NCI-H446 treated with DMSO at 0.1 percent for 48 hours (cell line): ENCODE data around the gene CRIP1.

Experiments
- DNase-seq: peaks from one replicate; lab custom pipeline; 2025; lab: John Stamatoyannopoulos, UW

The CRIP1 gene

DNA sequence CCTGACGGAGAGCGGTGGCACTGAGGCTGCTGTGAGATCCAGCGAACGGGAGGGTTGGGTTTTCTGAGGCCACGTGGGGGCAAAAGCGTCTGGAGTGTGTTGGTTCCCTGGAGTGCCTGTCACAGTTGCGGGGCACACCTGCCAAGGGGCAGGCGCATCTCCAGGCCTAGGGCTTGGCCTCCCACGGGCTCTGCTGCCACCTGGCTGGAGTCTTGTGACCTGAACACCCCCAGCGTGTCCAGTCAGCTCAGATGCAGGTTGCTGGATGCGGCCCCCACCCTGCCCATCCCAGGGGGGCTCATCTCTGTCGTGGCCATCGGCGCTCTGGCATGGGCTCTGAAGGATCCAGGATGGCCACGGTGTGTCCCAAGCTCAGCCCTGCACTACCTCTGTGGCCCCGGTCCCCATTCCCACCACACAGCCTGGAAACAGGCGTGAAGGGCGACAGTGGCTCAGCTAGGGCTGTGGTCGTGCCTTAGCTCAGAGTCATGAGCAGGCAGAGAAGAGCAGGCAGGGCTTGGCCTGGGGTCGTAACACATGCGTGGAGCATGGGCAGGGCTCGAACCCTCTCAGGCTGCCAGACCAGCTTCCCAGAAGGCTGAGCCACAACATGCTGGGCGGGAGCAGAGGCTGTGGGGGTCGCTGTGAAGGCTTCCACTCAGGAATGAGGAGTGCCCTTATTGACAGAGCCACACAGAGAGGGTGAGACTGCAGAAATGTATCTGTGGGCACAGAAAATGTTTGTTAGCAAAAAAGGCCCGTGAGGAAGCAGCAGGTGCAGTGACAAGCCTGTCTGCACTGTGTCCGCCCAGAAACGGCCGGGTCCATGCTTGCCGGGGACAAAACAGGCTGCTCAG, 35.6 kb upstream of the CRIP1 start:
- no peak for DNase-seq

DNA sequence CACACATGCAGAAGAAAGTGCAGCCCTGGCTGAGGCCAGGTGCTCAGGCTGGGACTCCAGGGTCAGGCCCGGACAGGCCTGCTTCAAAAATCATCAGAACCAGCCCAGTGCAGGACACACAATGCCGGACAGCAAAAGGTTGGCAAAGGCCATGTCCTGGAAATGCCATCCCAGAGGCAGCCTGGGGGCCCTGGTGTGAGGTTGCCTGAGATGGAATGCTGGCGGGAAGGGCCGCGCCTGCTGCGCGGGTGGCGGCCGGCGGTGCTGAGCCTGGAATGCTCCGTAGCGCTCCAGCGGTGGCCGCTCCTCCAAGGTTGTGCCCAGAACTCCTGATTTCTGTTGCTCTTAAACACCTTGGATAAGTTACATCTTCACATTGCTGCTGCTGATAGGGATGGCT, 33.7 kb upstream of the CRIP1 start:
- no peak for DNase-seq

DNA sequence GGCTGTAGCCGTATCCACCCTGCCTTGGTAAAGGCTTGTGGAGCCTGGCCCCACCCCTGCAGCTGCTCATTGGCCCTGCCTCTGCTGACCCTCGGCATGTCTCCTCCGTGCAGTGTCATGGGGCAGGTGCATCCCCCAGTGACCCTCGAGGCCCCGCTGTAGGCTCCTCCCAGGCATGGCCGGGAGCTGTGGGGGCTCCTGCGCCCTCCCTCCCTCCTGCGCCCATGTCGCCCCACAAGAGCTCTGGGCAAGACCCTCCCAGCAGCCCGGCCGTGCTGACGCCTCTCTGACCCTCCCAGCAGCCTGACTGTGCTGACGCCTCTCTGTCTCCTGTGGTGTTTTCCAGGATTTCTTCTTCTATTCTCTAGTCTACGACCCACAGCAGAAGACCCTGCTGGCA, 32.8 kb upstream of the CRIP1 start:
- no peak for DNase-seq

DNA sequence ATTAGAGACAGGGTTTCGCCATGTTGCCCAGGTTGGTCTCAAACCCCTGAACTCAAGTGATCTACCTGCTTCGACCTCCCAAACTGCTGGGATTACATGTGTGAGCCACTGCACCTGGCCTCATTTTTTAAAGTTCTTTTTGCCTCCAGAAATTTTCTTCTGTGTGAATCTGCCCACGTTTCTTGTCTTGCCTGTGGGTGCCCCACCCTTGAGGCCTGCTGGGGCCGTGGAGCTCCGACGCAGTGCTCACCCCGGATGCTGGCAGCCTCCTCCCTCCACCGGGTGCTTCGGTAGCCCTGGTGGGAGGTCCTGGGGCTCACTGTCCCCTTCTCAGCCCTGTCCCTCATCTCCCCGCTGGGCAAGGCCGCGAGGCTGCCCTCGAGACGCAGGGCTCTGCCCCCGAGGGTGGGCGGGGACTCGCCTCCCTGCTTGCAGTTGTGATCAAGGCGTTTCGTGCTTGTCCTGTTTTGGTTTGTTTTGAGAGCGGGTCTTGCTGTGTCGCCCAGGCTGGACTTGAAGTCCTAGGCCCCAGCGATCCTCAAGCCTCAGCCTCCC, 31.5 kb upstream of the CRIP1 start:
- DNase-seq: no peak

DNA sequence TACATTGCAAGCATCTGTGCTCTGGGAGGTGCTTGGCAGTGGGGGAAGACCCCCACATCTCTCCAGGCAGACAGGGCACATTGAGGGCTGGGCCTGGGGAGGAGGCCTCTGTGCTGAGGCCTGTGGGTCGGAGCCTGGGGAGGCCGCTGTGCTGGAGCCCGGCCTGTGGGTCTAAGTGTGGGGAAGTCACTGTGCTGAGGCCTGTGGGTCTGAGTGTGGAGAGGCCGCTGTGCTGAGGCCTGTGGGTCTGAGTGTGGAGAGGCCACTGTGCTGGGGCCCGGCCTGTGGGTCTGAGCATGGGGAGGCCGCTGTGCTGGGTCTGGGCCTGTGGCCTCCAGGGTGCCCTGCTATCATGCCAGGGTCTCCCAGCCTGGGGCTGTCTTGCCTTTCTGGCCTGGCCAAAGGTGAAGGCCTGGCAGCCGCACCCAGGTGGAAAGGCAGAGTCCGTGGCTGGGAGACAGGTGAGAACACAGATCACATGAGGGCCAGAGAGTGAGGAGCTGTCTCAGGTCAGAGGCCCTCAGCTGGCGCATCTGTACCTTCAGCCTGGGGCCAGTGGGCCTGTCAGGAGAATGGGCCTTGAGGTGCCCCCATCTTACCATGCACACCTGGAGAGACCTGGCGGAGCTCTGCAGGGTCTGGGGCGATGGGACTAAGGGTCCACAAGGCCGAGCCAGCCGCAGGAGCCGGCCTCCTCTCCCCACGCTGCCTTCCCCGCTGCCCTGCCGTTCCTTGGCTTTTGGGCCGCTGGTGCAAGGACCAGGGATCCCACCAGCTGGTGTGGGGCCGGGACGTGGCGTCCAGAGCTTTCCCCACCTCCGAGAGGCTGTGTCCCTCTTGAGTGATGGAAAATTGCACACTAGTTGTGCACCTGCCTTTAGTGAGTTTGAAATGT, 30.7 kb upstream of the CRIP1 start:
- no peak for DNase-seq

DNA sequence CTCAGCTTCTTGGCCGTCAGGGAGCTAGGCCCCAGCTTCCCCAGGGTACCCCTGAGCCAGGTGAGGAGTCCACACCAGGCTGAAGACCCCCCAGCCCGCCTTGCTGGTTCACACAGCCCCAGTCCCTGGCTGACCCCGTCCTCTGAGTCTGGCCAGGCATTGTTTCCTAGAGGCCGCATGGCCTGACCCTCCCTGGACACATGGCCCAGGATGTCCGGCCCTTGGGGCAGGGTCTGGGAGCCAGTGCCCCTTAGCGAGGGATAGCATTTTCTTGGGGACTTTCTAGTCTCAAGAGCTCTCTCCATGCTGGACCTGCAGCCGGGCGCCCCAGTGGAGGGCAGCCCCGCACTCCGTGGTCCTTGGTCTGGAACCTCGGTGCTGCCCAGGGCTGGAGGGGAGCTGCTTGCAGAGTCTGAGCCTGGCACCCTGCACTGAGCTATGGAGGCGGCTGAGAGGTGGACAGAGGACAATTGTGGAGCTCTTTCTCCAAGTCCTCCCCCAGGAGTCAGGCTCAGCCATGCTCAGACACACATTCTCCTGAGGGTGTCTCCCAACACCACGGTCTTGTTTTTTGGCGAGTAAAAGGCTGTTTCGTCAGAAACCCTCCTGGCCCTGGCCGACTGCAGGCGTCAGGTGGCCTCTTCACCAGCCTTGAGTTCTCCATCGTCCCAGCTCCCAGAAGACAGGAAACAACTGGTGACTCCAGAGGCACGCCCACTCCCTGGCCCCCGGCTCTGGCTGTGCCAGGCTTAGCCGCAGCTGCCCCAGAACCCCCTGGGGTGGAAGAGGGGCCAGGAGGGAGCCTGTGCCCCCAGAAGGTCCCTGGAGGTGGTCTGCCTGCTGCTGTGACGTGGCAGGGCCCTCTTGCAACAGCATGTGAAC, 29.7 kb upstream of the CRIP1 start:
- no peak for DNase-seq

DNA sequence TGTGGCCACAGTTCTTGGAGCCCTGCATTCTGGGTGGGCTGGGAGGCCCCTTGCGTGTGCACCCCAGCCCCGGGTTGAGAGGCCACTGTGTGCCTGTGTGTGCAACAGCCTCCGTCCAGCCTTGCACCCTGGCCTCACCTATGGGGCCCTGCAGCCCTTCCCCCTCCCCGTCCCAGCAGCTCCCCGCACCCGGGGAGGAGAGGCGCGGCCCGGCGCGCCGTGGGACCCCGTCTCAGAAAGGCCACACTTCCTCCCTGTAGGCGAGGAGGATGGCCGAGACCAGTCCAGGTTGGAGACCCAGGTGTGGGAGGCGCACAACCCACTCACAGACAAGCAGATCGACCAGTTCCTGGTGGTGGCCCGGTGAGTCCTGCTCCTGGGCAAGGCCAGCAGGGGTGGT, 28.7 kb upstream of the CRIP1 start:
- no peak for DNase-seq

DNA sequence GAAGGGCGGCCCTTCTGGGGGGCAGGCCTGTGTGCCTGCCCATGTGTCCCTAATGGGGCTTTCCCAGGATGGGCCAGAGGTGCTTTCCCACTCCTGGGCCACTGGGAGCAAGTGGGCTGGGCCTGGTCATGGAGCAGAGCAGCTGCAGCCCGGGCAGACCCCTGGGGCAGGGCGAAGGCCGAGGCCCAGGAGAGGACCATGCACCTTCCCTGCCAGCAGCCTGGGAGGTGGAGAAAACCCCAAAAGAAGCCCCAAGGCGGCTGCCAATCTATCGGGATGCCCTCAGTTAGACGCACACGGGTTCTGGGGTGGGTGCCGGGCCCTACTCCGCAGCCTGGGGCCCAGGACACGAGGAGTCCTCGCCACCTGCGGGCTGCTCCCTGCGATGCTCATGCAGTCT, 28.1 kb upstream of the CRIP1 start:
- no peak for DNase-seq

DNA sequence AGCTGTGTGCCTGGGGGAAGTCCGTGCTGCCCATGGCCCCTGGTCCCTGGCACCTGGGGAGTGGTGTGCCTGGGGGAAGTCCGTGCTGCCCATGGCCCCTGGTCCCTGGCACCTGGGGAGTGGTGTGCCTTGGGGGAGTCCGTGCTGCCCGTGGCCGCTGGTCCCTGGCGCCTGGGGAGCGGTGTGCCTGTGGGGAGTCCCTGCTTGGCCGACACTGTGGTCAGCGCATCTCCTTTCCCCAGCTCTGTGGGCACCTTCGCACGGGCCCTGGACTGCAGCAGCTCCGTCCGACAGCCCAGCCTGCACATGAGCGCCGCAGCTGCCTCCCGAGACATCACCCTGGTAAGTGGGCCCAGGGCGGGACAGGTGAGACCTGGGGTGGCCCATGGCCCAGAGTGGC, 26.6 kb upstream of the CRIP1 start:
- DNase-seq: no peak

DNA sequence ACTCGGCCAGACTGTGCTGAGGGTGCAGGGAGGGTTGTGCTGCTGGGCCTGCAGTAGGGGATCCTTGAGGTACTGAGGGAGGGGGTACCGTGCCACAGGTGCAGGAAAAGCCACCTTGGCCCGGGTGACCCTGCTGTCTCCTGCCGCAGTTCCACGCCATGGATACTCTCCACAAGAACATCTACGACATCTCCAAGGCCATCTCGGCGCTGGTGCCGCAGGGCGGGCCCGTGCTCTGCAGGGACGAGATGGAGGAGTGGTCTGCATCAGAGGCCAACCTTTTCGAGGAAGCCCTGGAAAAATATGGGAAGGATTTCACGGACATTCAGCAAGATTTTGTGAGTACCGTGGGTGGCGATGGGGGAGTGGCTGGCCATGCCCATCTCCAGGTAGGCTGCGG, 26.1 kb upstream of the CRIP1 start:
- DNase-seq: no peak

DNA sequence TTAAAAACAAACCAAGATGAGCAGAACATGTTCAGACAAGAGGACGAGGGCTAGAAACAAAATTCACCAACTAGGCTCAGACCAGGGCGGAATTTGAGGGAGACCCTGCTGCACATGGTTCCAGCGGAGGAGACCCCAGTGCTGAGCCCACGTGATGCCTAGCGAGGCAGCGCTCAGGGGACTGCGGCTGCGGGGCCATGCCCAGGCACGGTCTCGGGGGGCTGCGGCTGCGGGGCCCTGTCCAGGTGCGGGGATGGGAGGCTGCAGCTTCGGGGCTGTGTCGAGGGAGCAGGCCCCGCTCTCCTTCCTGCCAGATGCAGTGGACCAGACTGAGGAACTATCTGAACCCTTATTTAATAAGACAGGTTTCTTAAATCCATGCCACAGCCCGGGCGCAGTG, 24.8 kb upstream of the CRIP1 start:
- no peak for DNase-seq

DNA sequence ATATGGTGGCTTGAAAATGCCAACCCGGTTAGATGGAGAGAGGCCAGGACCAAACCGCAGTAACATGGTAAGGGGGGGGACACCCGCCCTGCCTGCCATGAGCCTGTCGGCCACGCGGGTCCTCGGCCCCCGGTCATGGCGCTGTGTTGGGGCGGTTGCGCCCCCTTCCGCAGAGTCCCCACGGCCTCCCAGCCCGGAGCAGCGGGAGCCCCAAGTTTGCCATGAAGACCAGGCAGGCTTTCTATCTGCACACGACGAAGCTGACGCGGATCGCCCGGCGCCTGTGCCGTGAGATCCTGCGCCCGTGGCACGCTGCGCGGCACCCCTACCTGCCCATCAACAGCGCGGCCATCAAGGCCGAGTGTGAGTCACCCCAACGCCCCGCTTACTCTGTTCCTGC, 22.2 kb upstream of the CRIP1 start:
- DNase-seq: no peak

DNA sequence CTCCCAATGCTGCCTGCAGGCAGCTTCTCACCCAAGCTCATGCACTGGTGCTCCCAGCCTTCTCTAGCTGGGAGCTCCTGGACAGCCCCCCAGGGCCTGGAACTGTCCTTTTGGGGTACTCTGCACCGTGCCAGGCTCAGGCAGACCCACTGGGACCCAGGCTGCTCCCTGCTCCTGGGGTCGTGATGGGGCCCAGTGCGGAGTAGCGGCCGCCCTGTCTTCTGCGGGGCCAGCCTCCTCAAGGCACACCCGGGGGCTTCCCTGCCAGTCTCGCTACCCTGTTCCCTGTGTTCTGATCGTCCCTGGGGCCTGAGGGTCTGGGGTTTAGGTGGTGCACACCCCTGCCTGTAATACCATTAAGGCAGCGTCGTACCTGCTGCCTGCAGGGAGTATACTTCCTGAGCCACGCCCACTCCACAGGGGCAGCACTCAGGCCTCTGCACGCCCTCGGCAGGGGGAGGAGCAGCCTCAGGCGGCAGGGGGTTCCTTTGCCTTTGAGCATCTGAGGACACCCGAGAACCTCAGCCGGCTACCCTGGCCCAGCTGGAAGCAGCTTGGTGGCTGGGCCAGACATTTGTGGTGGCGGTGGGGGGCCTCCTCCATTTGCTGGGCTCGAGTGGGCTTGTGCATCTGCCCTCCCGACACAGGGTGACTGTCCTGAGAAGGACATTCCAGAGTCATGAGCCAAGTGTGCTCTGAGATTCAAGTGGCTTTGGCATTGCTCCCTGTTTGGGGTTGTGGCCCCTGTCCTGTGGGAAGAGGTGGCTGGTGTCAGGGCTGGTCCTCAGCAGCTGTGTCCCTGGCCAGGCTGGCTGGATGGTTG, 21.3 kb upstream of the CRIP1 start:
- DNase-seq: no peak

DNA sequence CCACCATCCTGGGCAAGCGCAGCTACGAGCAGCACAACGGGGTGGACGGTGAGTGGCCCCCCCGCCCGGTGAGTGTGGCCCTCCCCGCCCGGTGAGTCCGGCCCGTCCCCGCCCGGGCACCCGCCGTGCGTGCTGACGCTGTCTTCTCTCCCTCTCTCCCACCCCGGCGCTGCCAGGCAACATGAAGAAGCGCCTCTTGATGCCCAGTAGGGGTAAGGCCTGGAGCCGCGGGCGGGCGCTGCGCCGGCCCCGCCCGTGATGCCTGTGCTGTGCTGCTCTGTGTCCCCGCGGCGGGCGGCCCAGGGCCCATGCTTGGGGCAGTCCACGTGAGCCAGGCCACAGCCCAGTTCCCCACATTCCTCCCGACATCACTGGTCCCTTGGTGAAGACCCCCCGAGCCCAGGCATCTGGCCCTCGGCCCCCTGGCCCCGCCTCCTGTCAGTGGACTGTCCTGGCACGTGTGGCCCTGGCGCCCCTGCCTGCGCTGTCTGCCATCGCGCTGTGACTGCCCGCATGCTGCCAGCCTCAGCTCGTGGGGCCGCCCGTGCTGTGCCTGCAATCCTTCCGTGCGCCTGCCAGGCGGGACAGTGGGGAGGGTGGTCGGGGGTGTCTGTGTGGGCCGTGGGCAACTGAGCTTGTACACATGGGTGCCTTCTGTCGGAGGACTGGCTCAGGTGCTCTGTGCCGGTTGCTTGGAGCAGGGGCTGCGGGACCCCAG, 20.0 kb upstream of the CRIP1 start:
- DNase-seq: no peak

DNA sequence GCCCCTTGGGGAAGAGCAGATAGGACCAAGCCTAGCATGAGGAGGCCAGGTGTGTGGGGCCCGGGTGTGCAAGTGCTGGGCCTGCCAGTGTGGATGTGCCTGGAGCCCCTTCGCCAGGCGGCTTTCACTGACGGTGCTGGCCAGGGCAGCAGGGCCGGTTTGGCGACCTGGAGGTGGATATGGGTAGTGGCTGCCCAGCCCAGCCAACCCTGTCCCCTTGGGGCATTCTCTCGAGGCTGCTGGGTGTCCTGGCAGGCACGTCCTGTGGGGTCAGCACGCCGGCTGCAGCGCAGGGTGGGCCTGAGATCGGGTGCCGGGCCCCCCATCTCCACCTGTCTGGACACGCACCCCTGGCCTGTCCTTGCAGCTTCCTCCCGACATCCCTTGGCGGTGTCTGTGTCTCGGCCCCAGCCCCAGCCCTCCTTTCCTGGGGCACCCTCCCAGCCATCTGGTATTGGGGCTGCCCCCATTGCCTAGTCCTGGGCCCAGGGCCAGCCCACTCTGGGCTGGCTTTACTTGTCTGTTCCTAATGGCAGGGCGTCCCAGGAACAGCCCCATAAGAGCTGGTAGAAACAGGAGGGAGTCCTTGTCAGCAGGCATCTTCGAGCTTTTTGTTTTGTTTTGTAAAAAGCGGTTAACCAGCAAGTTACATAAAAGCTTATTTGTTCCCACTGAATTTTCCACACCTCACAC, 19.3 kb upstream of the CRIP1 start:
- DNase-seq: peak; percentile 41

DNA sequence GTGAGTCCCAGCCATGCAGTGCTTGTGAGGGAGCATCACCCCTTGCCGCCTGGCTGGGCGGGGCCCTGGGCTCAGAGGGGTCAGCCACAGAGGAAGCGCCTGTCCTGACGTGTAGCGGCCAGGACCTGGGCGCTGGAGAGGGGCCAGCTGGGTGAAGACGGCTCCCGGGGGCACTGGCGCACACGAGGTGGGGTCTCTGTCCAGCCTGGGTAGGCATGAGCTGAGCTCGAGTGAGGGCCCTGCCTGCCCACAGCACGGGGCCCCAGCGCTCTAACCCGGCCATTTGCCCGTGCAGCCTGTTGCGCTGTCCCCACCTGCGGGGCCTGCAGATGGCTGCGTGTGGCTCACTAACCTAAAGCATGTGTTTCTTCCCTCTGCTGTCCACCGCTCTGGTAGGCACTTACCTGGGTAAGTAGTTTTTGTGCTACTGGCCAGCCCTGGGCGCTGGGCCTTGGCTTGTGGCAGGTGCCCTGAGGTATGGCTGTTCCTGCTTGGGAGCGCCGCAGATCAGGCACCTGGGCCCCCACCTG, 18.7 kb upstream of the CRIP1 start:
- DNase-seq: no peak

DNA sequence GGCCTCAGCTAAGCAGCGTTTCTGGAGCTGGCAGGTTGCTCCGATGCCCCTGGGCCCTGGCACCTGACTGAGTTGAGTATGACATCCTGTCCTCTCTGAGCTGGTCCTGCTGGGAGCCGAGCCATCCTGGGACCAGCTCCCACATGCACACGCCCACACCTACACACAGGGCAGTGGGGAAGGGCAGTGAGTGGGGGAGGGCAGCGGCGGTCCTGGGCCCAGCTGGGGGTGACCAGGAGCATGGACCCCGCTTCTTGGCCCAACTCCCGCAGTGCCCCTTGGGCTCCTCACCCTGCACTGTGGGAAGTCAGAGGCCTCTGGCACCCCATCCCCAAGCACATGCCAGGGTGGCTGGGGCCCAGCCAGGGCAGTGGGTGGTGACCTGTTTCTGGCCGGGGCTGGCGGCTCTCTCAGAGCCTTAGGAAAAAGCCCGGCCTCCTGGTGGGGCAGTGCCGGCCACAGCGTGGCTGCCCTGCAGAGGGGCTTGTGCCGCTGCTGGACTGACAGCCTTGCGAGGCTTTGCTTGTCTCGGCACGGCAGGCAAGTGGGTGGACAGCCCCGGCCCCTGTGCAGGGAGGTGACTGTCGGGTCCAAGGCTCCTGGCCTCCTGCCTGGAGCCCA, 18.0 kb upstream of the CRIP1 start:
- DNase-seq: no peak

DNA sequence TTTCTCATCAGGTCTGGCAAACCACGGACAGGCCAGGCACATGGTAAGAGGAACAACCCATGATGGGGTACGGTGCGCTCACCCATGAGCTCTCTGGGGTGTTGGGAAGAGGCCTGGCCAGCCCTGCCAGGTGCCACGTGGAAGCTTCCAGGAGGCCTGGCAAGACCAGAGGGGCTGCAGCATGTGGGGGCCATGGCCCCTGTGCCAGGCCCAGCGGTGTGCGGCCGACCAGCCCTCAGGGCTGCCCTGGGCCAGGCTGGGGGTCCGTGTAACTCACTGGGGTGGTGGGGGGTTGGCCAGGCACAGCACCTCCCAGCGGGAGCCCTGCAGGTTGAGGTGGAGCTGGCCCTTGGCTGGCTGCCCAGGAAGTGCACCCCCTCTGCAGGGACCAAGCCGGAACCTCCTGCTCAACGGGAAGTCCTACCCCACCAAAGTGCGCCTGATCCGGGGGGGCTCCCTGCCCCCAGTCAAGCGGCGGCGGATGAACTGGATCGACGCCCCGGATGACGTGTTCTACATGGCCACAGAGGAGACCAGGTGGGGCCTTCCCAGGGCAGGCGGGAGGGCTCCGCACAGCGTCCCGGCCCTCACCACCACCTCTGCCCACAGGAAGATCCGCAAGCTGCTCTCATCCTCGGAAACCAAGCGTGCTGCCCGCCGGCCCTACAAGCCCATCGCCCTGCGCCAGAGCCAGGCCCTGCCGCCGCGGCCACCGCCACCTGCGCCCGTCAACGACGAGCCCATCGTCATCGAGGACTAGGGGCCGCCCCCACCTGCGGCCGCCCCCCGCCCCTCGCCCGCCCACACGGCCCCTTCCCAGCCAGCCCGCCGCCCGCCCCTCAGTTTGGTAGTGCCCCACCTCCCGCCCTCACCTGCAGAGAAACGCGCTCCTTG, 17.0 kb upstream of the CRIP1 start:
- no peak for DNase-seq
